IPS-18c (cell line): ENCODE data around the gene CYP19A1.

ENCODE experiments used
- H3K4me3 ChIP-seq: 2 replicates; pipeline ENCODE4 v1.7.0; 2013; ENCODE audit warnings: low read depth, mild to moderate bottlenecking, low read length, moderate library complexity; ENCODE audit not compliant: insufficient read depth
- H3K9me3 ChIP-seq: one replicate; pipeline ENCODE4 v1.6.1; 2013; ENCODE audit warnings: mild to moderate bottlenecking, low read length, moderate library complexity; ENCODE audit not compliant: control insufficient read depth, insufficient read depth

The CYP19A1 gene

GRCh38 chr15:51314391-51315337, 23.7 kb downstream of the CYP19A1 start:
- peak overlapping the region; percentile 12; the same call in 1 of the 2 replicates for H3K4me3 ChIP-seq
- no peaks in the 10 kb centered on the region for H3K9me3 ChIP-seq

- Histone ChIP-seq H3K4me3 (no peak overlapping the region), H3K9me3 (no peaks in the 10 kb centered on the region)
These were observed 24.6 kb downstream of the CYP19A1 start for GRCh38 chr15:51313644-51314280.

GRCh38 chr15:51313074-51313393, 25.4 kb downstream of the CYP19A1 start:
- Histone ChIP-seq H3K9me3 (no peaks in the 10 kb centered on the region), H3K4me3 (no peak overlapping the region)

- no peak overlapping the region for H3K4me3 ChIP-seq
- no peaks in the 10 kb centered on the region for H3K9me3 ChIP-seq
These were observed 26.0 kb downstream of the CYP19A1 start for GRCh38 chr15:51312166-51313073.

GRCh38 chr15:51311510-51311909, 26.9 kb downstream of the CYP19A1 start:
- H3K4me3 ChIP-seq, result no peak overlapping the region
- no peaks in the 10 kb centered on the region for H3K9me3 ChIP-seq

GRCh38 chr15:51310064-51310463, 28.3 kb downstream of the CYP19A1 start:
- Histone ChIP-seq H3K9me3 (no peaks in the 10 kb centered on the region), H3K4me3 (no peak overlapping the region)

GRCh38 chr15:51307811-51308210, 30.6 kb downstream of the CYP19A1 start:
- H3K4me3 ChIP-seq, result no peak overlapping the region
- H3K9me3 ChIP-seq, result peaks cover under 1% of the 10 kb centered on the region

- peaks cover 4% of the 10 kb centered on the region for H3K9me3 ChIP-seq
These were observed 31.1 kb downstream of the CYP19A1 start for GRCh38 chr15:51307325-51307724.

GRCh38 chr15:51303462-51303980, 34.9 kb downstream of the CYP19A1 start:
- peaks cover 4% of the 10 kb centered on the region for H3K9me3 ChIP-seq
- no peak overlapping the region for H3K4me3 ChIP-seq

More at GRCh38 chr15:51307325-51307724, 31.1 kb downstream of the CYP19A1 start:
- H3K4me3 ChIP-seq, result no peak overlapping the region

GRCh38 chr15:51302480-51302879, 35.9 kb downstream of the CYP19A1 start:
- peaks cover 4% of the 10 kb centered on the region for H3K9me3 ChIP-seq
- no peak overlapping the region for H3K4me3 ChIP-seq

GRCh38 chr15:51299187-51300015, 39.0 kb downstream of the CYP19A1 start:
- H3K4me3 ChIP-seq, result no peak overlapping the region

GRCh38 chr15:51298620-51299019, 39.8 kb downstream of the CYP19A1 start:
- Histone ChIP-seq H3K4me3 (no peak overlapping the region), H3K9me3 (peaks cover 4% of the 10 kb centered on the region)

More at GRCh38 chr15:51299187-51300015, 39.0 kb downstream of the CYP19A1 start:
- peaks cover 4% of the 10 kb centered on the region for H3K9me3 ChIP-seq

- no peak overlapping the region for H3K4me3 ChIP-seq
- H3K9me3 ChIP-seq, result no peaks in the 10 kb centered on the region
These were observed 47.7 kb downstream of the CYP19A1 start for GRCh38 chr15:51290720-51291119.

GRCh38 chr15:51289290-51289689, 49.1 kb downstream of the CYP19A1 start:
- Histone ChIP-seq H3K9me3 (no peaks in the 10 kb centered on the region), H3K4me3 (no peak overlapping the region)

GRCh38 chr15:51288143-51289065, 50.0 kb downstream of the CYP19A1 start:
- Histone ChIP-seq H3K4me3 (no peak overlapping the region), H3K9me3 (no peaks in the 10 kb centered on the region)
